LNCaP clone FGC (cell line): ENCODE results near the gene F13A1.
A peak's percentile ranks its signal among the peaks of the same experiment; 100 is the strongest.
"Not testable (repeated sequence)": the region's sequence is repeated elsewhere in the genome, so short reads cannot be mapped to it uniquely, and the experiment has no call there.

Experiments
- DNase-seq: peaks from one replicate; pipeline ENCODE4 v3.0.0-alpha.2; 2011; ENCODE audit warnings: low read depth
- H3K4me3 ChIP-seq: 2 replicates; pipeline ENCODE4 v1.5.1; 2011; ENCODE audit warnings: mild to moderate bottlenecking, low read depth, low read length, control low read depth
- TF ChIP-seq, protein P1 (sequence below): IDR thresholded peaks from 2 replicates; pipeline ENCODE4 v1.5.1; 2012; ENCODE audit warnings: mild to moderate bottlenecking; ENCODE audit not compliant: control insufficient read depth, insufficient read depth; ENCODE audit errors: extremely low read depth

F13A1 gene

DNA sequence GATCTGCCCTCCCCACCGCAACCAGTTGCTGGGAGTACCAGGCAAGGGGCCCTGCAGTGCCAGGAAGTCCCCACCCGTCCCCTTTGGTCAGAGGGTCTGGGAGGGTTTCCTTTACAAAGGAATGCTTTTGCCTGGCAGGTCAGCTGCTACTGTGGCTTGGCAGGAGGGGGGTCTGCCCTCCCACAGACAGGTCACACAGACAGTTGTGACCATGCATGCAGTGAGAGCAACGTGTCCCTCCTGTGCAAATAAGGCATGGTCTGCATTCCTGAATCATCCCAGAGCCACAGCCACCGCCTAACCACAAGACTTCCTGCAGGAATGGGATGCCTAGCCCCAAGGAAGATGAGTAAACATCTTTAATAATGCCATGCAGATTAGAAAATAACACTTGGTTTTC lies 439 bp upstream of the F13A1 start:
- no peak overlapping the region for H3K4me3 ChIP-seq
- TF ChIP-seq, protein P1, sequence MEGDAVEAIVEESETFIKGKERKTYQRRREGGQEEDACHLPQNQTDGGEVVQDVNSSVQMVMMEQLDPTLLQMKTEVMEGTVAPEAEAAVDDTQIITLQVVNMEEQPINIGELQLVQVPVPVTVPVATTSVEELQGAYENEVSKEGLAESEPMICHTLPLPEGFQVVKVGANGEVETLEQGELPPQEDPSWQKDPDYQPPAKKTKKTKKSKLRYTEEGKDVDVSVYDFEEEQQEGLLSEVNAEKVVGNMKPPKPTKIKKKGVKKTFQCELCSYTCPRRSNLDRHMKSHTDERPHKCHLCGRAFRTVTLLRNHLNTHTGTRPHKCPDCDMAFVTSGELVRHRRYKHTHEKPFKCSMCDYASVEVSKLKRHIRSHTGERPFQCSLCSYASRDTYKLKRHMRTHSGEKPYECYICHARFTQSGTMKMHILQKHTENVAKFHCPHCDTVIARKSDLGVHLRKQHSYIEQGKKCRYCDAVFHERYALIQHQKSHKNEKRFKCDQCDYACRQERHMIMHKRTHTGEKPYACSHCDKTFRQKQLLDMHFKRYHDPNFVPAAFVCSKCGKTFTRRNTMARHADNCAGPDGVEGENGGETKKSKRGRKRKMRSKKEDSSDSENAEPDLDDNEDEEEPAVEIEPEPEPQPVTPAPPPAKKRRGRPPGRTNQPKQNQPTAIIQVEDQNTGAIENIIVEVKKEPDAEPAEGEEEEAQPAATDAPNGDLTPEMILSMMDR = no peak
- DNase-seq = peak; percentile 30

GRCh38 chr6:6317825-6318733 lies 2.4 kb downstream of the F13A1 start:
- DNase-seq = no peak

GRCh38 chr6:6317386-6317785 lies 3.1 kb downstream of the F13A1 start:
- DNase-seq = no peak
- no peak overlapping the region for H3K4me3 ChIP-seq
- TF ChIP-seq, protein P1 = no peak

More at GRCh38 chr6:6317825-6318733, 2.4 kb downstream of the F13A1 start:
- TF ChIP-seq, protein P1 = no peak
- no peak overlapping the region for H3K4me3 ChIP-seq

DNA sequence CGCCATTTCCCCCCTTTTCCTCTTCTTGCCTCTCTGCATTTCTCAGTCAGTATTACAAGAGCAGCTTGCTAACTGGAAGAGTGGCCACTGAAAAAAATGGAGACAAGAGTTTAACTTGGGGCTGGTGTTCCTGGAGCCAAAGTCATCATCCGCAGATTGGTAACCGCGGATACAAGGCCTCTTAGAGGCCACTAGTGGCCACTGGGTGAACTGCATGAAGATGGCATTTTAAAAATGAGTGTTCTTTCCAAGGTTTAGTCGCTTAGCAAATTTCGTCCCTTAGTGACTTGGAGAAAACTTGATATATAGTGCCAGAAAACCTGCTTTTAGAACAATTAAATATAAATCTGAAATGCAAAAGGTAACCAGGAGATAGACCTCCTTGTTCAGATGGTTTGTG lies 4.8 kb downstream of the F13A1 start:
- peak; percentile 52 for DNase-seq
- TF ChIP-seq, protein P1 = peak; percentile 76
- no peak overlapping the region for H3K4me3 ChIP-seq

GRCh38 chr6:6314596-6314995 lies 5.9 kb downstream of the F13A1 start:
- no peak overlapping the region for H3K4me3 ChIP-seq
- TF ChIP-seq, protein P1 = no peak
- DNase-seq = no peak

GRCh38 chr6:6312901-6313441 lies 7.5 kb downstream of the F13A1 start:
- no peak overlapping the region for H3K4me3 ChIP-seq
- TF ChIP-seq, protein P1 = no peak
- no peak for DNase-seq

- H3K4me3 ChIP-seq = no peak overlapping the region
- TF ChIP-seq, protein P1 = no peak
- DNase-seq = no peak
These were observed 14.9 kb downstream of the F13A1 start for GRCh38 chr6:6305575-6305974.

DNA sequence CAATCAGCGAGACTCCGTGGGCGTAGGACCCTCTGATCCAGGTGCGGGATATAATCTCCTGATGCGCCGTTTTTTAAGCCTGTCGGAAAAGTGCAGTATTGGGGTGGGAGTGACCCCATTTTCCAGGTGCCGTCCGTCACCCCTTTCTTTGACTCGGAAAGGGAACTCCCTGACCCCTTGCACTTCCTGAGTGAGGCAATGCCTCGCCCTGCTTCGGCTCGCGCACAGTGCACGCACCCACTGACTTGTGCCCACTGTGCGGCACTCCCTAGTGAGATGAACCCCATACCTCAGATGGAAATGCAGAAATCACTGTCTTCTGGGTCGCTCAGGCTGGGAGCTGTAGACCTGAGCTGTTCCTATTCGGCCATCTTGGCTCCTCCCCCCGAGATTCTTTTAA lies 20.1 kb downstream of the F13A1 start:
- H3K4me3 ChIP-seq = 0 out of 2 replicates have a peak overlapping the region, but pooled peaks have one; percentile 18
- not testable (repeated sequence) for DNase-seq
